GM18861 (cell line): Measurements from ENCODE around the gene TFR2.

ENCODE experiments used
- ATAC-seq: cut with Tn5 transposase; IDR thresholded peaks from one replicate; pipeline ENCODE4 v1.9.1; 2021; ENCODE audit not compliant: unreplicated experiment

The TFR2 gene

DNA sequence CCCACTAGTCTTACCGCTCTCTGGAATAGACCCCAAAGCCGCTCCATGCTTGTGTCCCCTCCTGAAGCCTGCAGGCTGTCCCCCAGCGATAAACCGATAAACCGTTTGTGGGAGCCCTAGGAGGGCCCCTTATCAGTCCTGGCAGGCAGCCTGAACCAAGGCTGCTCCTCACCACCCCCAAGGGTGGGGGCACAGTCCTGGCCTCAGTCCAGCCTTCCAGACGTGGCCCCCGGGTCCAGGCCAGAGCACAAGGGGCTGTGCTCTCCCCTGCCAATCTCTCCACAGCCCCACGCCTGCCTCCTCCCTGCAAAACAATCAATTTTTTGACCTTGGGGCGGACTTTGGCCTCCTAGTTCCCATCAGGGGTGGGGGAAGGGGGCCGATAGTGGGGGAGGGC lies at the start of gene TFR2:
Gene TFR2 (minus strand): TSS at position 90 of the 397 bp plus-strand sequence. CDS start 43 bp downstream, at position 47.
- ATAC-seq, result no peak

DNA sequence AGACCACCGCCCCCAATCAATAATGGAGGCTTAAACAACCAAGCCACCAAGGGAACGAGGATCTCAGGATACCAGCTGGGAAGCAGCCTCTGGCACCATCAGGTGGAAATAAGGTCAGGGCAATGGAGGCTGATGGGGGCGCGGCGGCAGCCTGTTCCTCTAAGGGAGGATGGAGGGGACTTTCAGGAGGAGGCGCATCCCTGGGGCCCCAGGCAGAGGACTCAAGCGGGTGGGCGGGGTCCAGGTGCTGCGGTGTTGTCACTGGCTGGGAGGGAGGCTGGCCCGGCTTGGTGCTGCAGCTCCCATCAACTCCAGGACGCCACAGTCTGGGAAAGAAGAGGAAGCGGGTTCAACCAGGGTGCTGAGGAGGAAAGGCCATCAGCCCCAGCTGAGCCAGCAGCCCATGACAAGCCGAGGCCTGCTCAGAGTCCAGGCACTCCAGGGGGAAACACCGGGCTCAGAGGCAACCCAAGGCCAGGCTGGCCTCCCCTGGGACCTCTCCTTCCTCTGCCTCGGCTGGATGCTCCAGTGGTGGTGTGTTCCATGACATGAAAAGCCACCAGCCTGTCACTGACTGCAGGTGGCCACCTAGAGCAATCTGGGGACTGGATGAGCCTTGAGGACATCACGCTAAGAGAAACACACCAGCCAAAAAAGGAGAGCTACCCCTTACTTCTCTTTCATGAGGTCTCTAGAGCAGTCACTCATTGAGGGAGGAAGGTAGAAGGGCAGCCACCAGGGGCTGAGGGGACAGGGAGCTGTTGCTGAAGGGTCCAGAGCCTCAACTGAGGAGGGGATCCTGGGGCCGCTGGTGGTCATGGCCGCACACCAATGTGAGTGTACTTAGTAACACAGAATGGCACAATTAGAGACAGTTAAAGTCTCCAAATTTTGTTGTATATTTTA lies 48.1 kb upstream of the TFR2 start:
- ATAC-seq, result no peak

DNA sequence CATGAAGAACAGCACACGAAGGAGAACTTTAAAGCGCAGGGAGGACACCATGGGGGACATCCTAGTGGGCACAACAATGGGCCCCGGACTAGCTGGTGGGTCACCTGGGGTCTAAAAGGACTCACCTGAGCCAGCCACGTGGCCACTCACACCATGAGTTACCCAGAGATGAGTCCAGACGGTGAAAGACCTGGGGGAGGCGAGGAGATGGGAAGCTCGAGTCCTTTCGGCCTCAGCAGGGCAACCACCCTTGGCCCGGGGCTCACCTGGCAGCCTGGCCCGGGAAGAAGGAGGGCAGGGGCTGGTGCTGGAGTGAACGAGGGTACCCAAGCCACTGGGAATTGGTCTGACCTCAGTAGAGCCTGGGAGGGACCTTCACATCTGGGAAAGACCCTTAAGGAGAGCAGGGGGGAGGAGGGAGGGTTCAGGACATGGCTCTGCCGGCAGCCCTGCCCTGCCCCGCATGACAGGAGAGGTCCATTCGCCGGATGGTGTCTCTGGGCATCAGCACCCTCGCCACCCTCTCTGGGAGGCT lies 47.0 kb upstream of the TFR2 start:
- no peak for ATAC-seq

DNA sequence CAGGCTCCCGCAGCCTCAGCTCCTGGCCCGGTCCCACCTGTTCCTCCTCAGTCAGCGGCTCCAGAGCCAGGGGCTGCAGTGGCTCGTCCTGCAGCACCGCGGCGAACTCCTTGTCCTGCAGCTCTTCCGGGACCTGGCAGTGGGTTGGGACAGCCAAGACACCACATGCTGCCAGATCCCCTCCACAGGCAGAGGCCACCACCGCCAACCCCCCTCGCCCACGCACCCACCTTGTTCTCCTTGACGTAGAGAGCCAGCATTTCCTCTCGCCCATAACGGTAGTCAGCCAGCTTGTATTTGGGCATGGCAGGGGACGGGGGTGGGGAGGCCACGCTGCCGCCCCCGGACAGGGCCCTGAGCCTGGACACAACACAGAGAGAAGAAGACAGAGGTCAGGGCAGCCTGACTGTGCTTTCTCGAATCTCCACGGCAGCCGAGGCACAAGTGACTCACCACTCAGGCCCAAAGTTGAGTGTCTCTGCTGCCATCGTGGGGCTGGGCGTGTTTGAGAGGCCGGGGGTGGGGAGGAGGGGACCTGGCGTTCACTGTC lies 46.5 kb upstream of the TFR2 start:
- no peak for ATAC-seq

DNA sequence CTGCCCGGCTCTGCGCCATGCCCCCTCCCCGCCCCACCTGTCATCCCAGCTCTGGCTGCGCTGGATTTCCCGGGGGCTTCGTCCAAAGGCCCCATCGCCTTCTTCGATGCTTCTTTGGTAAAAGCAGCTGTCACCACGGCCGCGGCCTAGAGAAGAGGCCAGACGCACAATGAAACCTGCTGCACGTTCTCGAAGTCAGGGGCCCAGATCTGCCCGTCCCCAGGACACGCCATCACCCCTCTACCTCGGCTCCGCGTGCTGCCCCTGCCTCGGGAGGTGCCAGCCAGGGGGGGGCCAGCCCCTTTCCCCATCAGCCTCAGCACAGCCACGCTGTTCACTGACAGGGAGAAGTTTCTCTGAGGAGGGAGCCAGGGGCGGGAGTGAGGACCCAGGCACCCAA lies 45.9 kb upstream of the TFR2 start:
- ATAC-seq, result no peak

DNA sequence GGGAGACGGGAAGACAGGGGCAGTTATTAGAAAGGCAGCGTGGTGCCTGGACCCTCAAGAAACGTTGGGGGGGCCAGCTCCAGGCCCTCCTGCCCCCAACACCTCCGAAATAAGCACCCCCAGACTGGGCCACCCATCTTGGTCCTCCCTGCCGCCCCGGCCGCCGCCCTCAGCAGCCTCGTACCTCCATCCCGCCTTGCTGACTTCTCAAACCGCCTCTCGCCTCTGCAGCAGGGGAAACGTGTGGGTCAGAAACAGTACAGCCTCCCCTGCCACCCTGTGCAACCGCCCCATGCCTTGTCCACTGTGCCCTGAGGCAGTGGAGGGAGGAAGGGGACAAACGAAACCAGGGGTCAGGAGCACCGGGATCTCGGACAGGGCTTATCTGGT lies 45.5 kb upstream of the TFR2 start:
- no peak for ATAC-seq

DNA sequence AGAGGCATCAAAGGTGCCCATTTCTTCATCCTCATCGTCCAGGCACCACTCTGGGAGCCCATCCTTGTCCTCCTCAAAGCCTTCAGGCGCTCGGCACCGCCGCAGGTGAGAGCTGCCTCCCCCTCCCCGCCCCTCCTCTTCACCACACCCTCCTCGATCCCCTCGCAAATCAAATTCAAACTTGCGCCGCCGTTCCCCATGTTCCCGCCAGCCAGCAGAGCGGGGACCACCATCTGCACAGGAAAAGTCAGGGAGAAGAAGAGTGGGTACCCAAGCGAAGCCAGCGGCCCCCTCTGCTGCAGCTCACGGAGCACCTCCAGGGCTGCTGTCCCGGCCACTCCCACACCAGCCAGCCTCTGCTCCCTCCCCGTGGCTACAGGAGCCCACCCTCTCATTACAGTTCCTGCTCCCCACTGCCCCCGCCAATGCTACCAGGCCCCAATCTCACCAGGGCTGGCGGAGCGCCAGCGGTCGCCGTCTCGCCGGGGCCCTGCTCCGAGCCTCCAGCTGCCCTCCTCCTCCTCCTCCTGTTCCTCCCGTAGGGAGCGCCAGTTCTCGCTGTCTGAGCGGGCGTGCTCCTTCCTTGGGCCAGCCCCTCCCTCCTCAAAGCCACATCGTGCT lies 45.0 kb upstream of the TFR2 start:
- ATAC-seq, result no peak

DNA sequence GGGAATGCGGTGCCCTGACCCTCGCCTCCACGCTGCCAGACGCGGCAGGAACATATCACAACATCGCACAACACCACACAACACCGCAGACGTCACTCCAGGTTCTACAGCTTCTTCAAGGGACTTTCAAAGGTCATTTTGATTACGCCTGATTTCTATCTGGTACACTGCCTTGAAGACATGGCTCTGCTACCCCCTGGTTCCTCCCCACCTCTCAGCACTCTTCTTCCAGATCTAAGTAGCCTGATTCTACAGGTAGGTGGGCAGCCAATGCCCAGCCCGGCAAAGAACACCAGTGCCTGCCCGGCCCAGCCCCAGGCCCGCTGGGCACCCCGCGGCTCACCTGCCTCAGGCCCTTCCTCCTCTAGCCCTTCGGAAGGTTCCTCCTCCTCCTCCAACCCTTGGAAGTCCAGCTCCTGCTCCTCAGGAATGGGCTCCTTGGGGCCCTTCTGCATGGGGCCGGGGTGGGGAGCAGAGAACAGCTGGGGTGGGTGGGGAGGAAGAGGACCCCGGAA lies 44.3 kb upstream of the TFR2 start:
- ATAC-seq, result no peak

DNA sequence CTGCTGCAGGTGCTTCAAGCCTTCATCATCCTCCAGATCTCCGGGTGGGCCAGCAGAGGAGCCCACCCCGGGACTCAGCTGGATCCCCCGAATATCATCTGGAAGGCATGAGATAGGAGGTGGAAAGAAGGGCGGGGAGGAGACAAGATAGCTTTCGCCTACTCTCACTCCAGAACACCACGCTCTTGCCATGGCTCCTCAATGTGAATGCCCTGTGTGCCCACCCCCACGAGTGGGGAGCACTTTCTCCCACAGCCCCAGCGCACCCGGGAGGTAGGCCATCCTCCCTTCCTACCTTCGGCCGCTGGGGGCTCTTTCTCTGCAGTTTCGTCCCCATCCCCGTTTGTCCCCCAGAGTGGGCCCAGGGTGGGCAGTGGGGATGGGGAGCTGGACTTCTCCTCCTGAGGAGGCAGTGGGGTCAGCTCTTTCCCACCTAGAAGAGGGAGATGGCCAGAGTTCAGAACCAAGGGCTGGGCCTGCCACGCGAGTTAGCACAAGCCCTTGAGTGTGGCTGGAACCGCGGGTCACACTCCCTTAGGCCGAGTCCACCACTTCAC lies 43.8 kb upstream of the TFR2 start:
- no peak for ATAC-seq

DNA sequence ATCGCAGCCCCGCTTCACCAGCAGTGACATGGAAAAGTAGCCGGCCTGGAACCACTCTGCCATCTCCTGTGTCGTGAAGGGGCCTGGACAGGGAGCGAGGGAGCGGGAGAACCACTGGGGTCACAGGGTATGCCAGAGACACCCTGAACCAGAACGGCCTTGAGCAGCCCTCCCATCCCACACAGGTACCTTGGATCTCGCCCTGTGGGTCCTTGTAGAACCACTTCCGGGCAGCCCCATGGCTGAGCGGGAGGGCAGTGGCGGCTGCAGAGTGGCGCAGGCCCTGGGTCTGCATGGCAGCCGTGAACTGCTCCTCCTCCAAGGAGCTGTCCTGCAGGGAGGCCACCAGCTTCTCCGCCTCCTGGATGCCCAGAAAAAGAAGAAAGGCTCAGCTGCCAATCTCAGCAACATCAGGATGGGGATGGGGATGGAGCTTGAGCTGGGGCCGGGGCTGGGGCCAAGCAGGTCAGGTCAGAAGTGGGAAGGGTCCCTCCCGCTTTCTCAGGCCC lies 43.2 kb upstream of the TFR2 start:
- no peak for ATAC-seq

DNA sequence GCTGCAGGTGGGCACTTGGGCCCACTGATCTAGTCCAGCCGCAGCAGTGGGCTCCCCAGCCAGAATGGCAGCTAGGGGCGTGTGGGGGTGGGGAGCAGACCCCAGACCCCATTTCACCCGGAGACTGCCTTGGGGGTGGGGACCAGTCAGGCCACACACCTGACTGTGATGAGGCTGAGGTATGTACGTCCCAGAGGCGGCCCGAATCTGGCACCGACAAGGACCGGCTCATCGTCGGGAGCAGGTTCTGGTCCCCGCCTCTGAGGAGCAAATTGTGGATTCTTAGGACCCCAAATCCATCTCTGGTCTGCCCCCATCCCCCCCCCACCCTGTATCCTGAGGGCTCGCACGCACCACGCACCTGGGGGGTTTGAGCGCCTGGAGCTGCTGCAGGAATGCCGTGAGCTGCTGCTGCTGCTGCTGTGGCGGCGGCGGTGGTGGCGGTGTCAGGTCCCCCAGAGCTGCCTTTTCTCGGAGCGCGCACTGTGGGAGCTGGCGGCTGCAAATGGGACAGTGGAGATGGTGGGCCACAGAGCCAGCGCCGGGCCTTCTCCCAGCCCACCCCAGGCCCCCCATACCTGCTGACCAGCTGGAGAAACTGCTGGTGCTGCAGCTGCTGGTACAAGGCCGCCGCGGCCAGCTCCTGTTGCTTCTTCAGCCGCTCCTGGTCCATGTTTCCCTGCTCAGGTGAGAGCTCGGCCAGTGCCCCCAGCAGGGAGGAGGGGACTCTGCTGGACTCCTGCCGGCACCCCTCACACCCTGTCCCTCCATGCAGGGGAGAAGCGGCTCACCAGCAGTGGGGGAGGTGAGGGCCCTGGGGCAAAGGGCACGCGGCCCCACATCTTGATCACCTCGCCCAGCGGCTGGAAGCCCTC lies 42.5 kb upstream of the TFR2 start:
- ATAC-seq, result no peak

DNA sequence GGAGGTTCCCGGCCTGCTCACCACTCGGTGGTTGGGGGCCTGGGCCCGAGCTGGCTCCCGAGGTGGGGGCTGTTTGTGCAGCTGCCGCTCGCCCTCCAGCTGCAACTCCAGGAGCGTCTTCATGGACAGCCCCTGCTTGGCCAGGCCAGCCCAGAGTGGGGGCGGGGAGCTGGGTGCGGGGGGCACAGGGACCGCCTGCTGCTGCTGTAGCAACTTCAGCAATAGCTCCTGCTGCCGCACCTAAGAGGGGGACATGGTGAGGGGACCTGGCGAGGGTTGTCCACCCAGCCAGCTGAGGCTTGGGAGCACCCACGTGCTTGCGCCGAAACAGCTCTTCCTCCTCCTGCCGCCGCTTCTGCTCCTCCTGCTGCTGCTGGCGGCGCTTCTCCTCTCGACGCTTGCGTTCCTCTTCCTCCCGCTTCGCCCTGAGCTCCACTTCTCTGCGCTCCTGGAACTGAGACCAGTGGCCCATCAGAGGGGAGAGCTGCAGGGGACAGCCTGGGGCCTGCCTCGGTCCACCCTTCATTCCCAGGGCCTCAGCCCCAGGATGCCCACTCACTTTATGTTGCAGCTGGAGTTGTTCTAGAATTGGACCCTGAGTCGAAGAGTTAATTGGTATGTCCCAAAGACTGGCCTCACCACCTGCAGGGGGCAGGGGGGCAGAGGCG lies 41.8 kb upstream of the TFR2 start:
- ATAC-seq, result no peak

DNA sequence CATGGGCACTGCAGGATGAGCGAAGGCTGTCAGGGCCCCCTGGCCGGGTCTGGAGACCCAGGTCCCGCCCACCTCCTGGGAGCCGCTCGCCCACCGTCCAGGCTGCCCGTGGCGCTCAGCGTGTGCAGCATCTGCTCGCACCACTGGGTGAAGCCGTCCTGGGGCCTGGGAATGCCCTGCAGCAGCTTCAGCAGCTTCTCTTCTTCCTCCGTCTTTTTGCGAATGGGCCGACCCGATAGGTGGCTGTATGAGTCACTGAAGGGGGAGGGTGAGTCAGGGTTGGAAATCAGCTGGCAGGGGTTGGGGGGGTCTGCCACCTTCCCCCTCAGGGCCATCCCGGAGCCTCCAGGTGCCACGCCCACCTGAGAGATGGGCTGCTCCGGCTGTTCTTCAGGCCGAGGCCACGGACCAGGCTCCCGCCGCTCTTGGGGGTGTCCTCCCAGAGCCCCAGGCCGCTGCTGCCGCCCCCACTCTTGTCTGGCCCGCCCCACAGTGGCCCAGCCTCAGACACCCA lies 40.9 kb upstream of the TFR2 start:
- no peak for ATAC-seq

DNA sequence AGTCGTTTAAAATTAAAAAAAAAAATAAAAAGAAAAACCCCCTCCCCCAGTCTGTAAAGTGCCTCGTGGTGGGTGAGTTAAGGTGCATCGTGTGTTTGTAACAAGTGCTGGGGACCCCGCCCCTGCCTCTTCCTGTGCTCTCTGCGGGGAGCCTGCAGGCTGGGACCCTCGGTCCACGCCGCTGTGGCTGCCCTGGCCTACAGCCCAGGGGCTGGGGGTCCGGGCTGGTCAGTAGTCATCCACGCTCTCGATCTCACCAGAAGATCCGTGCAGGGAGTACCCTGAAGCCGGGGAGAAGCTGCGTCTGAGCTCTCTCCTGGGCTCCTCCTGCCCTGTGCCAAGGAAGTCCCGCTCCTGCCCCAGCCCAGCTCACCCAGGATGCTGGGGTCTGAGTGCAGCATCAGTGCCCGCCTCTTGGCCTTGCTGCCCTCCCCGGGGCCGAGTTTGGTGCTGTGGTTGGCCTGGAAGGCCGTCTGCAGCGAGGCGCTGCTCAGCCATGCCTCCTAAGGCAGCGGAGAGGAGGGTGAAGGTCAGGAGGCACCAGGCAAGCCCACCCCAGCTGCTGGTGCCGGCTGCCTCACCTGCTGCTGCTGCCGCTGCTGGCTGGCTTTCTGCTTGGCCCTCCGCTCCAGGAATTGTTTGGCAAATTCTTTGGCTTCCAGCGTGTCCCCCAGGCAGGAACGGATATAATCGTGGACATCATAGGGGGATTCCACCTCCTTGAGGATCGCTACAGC lies 40.3 kb upstream of the TFR2 start:
- ATAC-seq, result no peak

DNA sequence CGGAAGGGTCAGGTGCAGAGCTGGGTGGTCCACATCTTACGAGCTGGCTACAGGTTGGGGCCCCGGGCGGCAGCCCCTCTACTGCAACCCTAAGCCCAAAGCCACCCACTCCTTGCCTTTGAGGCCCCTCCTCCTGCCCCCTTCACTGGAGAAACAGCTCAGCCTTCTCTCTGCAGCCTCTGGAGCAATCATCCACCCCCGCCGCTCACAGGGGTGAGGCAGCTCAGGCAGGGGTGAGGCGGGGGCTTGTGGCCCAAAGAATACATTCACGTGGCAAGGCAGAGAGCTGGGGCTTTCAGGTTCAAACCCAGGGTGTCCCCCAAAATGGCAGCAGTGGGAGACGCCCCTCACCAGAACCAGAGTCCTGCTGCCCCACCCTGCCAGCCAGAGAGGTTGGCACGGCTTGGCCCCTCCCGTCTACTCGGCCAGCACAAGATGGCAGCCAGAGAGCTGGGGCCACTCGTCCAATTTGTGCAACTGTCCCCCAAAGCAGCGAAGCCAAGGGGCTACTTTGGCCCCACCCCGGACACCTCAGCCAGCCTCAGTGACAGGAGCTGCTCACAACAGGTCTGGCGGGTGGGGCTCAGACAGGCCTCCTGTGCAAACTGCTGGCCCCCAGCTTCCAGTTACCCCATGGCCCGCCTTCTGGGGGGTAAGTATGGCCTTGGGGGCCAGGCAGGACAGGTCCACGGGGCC lies 39.4 kb upstream of the TFR2 start:
- ATAC-seq, result no peak

DNA sequence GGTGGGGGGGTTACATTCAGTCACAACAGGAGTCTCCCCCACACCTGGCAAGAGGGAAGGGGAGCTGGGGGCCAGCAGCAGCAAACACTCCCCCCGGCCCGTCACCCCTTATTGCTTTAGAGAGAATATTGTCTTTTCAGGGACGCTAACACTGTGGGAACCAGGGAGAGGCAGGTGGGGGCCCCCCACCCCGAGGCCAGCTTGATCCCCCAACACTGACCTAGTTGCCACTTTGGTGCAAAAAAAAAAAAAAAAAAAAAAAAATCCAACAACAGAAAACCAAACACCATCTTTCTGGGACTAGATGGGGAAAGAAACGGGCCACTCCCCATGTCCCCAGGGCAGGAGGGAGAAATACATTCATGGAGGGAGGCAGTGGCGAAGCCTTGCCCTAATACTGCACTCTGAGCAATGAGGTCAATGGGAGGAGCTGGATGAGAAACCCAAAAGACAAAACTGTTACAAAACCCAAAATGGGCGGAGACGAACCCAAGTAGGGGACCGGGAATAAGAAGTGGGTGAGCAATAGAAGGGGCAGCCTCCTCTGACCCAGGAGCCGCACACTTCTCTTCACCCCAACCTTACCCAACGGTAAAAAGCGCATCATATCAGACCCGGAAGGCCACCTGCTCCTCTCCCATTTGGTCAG lies 38.7 kb upstream of the TFR2 start:
- ATAC-seq, result no peak

DNA sequence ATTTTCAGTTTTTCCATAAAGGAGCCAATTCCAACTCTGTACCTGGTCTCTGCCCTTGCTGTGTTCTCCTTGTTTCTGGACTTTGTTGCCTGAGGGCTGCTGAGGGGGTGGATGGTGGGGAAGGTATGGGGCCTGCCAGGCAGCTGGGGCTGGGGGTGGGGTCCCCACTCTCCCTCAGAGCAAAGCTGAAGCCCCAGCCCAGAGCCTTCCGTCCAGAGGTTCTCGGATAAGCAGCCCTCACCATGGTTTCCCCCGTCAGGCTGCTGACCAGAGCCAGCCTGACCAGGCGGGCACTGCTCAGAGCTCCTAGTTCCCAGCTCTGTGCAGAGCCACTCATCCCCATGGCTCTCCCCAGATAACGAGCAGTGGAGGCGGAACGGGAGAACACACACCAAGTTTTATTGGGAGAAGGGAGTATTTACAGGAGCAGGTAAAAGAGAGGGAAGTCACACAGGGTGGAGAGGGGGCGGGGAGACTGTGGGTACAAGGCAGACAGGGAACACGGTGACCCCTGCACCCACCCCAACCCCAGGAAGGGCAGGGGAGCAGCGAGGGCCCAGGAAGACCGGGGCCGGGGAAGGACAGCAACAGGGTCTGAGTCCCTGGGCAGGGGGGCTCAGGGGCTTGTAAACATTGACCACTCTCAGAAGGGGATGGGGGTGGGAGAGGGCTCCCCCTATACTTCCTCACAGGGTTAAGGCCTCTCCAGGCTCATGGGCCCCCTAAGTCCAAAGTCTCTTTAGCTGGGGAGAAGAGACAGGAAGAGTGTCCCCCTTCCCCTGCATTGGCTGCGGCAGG lies 38.0 kb upstream of the TFR2 start:
- no peak for ATAC-seq
